GM21737 (cell line): Measurements from ENCODE around the gene CYP39A1.

ENCODE experiments used
- ATAC-seq: cut with Tn5 transposase; IDR thresholded peaks from one replicate; pipeline ENCODE4 v1.9.1; 2021; ENCODE audit warnings: mild to moderate bottlenecking, moderate library complexity; ENCODE audit not compliant: unreplicated experiment

The CYP39A1 gene

GRCh38 chr6:46521464-46521971 lies 131.1 kb downstream of the CYP39A1 start:
- no peak for ATAC-seq

DNA sequence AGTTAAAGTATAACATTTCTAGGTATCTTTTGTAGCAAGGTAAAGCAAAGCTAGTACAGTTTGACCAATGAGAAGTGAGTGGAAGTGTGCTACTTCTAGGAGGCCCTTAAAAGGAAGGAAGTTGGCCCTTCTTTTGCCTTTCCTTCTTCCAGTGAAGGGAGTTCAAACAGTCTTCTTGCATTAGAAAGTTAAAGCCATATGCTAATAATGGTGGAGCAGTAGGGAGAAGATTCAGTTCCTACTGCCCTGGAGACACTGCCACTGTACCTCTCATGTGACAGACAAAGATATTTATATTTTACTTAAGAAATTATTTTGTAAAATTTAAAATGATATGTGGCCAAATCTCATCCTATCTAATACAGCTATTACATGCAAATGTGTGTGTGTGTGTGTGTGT lies 135.4 kb downstream of the CYP39A1 start:
- no peak for ATAC-seq

GRCh38 chr6:46513533-46513932 lies 139.1 kb downstream of the CYP39A1 start:
- ATAC-seq, result no peak

DNA sequence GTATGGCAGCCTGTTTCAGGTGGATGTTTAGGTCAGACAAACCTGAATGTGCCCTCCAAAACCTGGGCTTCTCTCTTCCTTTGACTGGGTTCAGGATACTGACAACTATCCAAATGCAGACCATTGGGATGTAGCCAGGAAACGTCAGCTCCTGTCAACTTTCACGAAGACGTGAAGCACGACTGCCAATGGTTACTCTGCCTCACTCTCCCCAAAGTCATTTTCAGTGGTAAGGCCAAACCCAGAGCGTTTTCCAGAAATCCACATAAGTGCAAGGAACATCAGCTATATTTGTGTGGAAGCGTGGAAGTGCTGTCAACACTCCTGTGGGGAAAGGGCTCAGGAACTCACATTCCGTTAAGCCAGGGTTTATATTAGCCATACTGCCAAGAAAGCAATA lies 141.3 kb downstream of the CYP39A1 start:
- ATAC-seq, result no peak

DNA sequence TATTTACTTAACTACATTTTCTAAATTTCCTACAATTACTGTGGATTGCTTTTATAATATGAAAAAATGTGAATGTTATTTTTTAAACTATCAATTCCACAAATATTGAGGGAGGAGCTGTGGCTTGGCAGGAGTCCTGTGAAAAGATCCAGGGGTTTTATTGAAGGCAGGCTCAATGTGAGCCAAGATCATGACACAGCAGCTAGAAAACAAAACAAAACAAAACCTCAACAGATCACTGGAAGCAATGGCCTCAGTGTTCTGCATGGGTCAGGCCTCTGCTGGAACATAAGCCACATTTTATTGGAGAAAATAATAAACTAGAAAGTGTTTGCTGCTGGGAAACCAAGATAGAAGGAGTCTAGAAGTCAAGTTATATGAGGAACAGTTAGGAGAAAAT lies 142.0 kb downstream of the CYP39A1 start:
- no peak for ATAC-seq

DNA sequence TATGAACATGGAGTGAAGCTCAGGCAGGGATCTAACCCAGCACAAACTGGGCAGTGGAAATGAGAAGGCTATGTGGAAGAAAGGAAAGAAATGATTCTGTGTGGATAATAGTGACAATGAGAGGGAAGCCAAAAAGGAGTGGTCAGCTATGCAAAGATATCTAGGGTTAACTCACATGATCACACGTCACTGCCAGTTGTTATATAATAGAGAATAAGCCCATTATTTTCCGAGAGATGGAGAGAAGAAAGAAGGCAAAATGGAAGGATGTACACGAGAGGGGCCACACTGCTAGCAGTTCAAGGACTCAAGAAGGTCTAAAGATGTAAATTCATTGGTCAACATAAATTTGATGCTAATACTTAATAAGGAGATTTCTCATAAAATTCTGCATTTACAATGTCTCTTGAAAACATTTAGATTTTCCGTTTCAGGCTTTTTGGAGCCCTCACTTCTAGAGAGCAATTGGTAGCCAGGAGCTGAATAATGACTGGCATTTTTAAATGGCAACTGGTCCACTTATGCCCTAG lies 142.6 kb downstream of the CYP39A1 start:
- no peak for ATAC-seq

- ATAC-seq, result no peak
Observed at GRCh38 chr6:46509063-46509462, 143.6 kb downstream of the CYP39A1 start.

- no peak for ATAC-seq
Observed at GRCh38 chr6:46507426-46507825, 145.2 kb downstream of the CYP39A1 start.

DNA sequence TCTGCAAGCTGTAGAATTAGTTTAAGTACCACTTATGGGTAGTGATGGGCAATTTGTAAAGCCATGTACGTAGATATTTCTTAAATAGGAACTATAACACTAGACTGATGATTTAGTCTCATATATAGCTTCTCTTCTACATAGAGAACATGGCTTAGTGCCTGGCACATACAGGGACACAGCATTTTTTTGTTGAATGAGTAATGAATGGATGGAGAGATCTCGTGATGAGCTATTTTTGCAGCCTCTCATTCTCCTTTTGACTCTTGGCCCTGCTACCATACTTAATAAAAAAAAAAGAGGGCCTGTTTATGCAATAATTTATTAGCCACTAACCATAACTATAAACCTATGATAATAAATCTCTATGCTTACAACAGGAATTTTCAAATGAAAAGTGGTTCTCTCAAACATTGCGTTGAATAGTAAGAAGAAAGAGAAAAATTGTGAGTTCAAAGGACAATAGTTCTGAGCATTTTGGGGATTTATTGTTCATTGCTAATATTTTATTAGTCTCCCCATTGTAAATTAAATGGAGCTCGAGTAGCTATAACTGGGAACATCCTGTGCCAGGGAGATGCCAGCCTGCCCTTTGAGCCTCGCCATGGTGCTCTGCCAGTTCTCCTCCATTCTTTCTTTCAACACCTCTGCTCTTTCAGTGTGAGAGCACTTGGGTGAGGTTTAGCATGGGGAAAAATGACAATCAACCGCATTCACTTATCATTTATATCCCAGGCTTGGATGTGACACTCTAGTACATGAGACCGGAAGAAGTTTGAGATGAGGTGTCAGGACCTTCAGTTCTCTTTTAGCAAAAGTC lies 146.7 kb downstream of the CYP39A1 start:
- ATAC-seq, result no peak

DNA sequence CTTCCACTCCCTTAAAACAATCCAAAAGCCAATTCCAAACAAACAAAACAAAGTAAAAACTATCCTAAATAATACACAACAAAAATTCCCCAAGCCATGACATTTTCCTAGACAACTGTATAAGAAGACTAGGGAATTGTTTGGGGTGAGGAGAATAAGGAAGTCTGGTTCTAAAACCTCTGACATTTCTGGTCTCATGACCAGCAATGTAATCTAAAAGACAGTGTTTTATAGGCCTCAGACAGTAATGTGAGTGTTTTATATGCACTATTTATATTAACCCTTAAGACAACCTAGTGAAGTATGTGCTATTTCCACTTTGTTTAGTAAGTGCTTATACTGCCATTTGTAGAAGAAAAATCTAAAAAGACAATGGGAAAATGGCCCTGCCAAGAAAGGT lies 148.4 kb downstream of the CYP39A1 start:
- ATAC-seq, result no peak

GRCh38 chr6:46502486-46503119 lies 150.0 kb downstream of the CYP39A1 start:
- ATAC-seq, result no peak

DNA sequence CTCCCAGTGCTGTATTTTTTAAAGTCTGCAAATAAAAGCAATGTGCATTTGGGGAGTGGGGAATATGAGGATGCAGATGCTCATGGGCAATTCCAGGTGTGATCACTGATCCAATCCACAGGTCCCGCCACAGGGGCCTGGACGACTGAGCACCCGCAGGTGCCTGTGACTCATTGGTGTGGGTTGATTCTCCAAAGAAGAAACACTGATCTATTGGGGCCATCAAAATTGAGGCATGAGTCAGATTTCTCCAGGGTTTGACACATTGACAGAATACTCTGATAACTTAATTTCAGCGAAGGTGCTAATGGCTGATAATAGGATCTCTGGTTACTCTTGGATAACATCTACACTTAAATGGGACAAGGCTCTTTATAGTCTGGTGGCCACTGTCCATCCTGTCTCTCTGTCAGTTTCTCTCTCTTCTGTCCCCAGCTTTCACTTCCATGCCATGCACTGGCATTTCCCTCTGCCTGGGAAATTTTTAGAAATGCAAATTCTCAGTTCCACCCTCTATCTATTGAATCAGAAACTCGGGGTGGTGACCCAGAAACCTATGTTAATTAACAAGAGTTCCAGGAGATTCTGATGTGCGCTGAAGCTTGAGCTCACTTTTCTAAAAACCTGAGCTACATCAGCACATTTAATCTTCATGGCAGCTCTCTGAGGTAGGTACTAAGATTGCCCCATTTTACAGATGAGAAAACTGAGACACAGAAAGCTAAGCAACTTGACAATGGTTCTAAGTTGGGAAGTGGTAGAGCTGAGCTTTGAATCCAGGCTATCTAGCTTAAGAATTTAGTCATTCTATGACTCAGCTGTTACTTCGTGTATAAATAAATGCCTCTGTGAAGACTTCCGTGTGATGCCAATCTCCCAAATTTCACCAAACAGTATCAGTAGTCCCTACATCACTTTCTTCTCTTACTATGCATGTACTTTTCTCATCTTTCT lies 151.2 kb downstream of the CYP39A1 start:
- ATAC-seq, result no peak

GRCh38 chr6:46500382-46500781 lies 152.2 kb downstream of the CYP39A1 start:
- ATAC-seq, result no peak
